Activated CD4-positive, alpha-beta memory T cell treated with anti-CD3 and anti-CD28 coated beads for 36 hours (primary cell): ENCODE measurements around the gene DNMT1. TPM values are rescaled to one million over a fixed set of nuclear protein-coding genes. Genes with fewer than 3 reads are reported as not detected.
A peak's percentile ranks its signal among the peaks of the same experiment; 100 is the strongest.

Source experiments
- CTCF ChIA-PET: fragments of 350-600 bp; sonication (Branson Sonifier 250); formaldehyde crosslinking; loops from one replicate; lab custom pipeline; 2021; ENCODE audit warnings: antibody characterized with exemption, inconsistent platforms; lab: Charles Lee
- POLR2A ChIA-PET: fragments of 350-600 bp; sonication (Branson Sonifier 250); formaldehyde crosslinking; loops from one replicate; lab custom pipeline; 2021; ENCODE audit warnings: antibody characterized with exemption; lab: Charles Lee
- DNase-seq: peaks from one replicate; pipeline ENCODE4 v3.0.0-alpha.2; 2020
- H3K27ac Mint-ChIP-seq: one replicate; pipeline ENCODE4 v1.8.0; 2021; ENCODE audit warnings: mixed read lengths
- H3K27me3 Mint-ChIP-seq: one replicate; pipeline ENCODE4 v1.8.0; 2021; ENCODE audit warnings: mixed read lengths
- H3K36me3 Mint-ChIP-seq: one replicate; pipeline ENCODE4 v1.8.0; 2021; ENCODE audit warnings: mixed read lengths
- H3K4me1 Mint-ChIP-seq: one replicate; pipeline ENCODE4 v1.8.0; 2021; ENCODE audit warnings: low read depth, mixed read lengths
- H3K4me3 Mint-ChIP-seq: one replicate; pipeline ENCODE4 v1.8.0; 2021; ENCODE audit warnings: mild to moderate bottlenecking, mixed read lengths
- H3K9me3 Mint-ChIP-seq: one replicate; pipeline ENCODE4 v1.8.0; 2021; ENCODE audit warnings: mixed read lengths
- intact Hi-C: fragments of 100-400 bp; cut with micrococcal nuclease; formaldehyde crosslinking; loops from one replicate; pipeline ENCODE4 v1.15.1; 2023
- total RNA-seq, 2 experiments: library from RNA; stranded (reverse); gene quantifications; one replicate each; pipeline ENCODE4 v1.2.3, GENCODE V29; 2021

Gene DNMT1
- total RNA-seq, 2 experiments from 2014 or later, result 356 to 357 TPM

GRCh38 chr19:10152100-10152499 lies 42.7 kb downstream of the DNMT1 start:
- H3K27me3 Mint-ChIP-seq, result no peaks in the 10 kb centered on the region
- ChIA-PET POLR2A (no interaction called here), CTCF (no interaction called here)
- H3K4me3 Mint-ChIP-seq, result no peak overlapping the region
- intact Hi-C loops, result no loop called here
- H3K36me3 Mint-ChIP-seq, result peaks cover 69% of the 10 kb centered on the region
- no peaks in the 10 kb centered on the region for H3K9me3 Mint-ChIP-seq
- no peak overlapping the region for H3K27ac Mint-ChIP-seq
- H3K4me1 Mint-ChIP-seq, result no peaks in the 10 kb centered on the region
- no peak for DNase-seq

DNA sequence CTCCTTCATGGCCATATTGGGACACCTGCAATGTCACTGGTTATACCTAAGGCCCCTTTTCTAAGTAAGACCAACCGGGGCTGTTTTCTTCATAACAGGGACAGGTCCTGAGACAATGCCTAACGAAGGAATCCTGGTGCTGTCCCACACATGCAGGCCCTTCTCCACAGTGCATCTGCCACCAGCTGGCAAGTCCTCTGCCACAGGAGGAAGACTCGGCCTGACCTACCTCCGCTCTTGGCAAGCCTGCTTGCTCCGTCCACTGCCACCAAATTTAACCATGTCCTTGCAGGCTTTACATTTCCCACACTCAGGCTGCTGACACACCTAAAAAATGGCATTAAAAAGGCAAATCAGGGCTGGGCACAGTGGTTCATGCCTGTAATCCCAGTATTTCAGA lies 43.2 kb downstream of the DNMT1 start:
- POLR2A ChIA-PET, result no interaction called here
- H3K27ac Mint-ChIP-seq, result no peak overlapping the region
- H3K4me1 Mint-ChIP-seq, result peaks cover under 1% of the 10 kb centered on the region
- no peak for DNase-seq
- no peaks in the 10 kb centered on the region for H3K27me3 Mint-ChIP-seq
- no peak overlapping the region for H3K4me3 Mint-ChIP-seq
- CTCF ChIA-PET, result no interaction called here
- H3K36me3 Mint-ChIP-seq, result peaks cover 68% of the 10 kb centered on the region
- H3K9me3 Mint-ChIP-seq, result no peaks in the 10 kb centered on the region
- intact Hi-C loops, result no loop called here

DNA sequence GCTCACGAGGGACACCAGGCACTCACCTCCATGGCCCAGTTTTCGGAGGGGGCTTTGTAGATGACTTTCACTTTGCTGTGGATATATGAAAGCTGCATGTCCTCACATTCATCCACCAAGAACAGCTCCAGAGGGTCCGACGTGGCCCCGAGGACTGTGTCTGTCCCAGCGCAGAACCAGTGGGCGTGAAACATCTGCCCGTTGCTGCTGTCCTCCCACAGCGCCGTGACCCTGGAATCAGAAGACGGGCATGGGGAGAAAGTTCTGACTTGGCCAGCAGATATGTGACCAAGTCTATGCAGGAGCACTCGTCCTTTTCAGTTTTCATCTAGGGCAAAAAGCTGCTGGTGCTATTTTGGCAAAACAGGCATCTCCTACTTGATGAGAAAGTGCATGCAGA lies 45.3 kb downstream of the DNMT1 start:
- DNase-seq, result no peak
- CTCF ChIA-PET, result no interaction called here
- no peak overlapping the region for H3K27ac Mint-ChIP-seq
- POLR2A ChIA-PET, result interaction anchor here (0.7 kb wide), 1 partner anchor 14 kb away, joined by 3 read pairs; no protein-coding TSS in a partner anchor
- intact Hi-C loops, result no loop called here
- no peaks in the 10 kb centered on the region for H3K27me3 Mint-ChIP-seq
- peaks cover 72% of the 10 kb centered on the region for H3K36me3 Mint-ChIP-seq
- H3K4me3 Mint-ChIP-seq, result no peak overlapping the region
- H3K9me3 Mint-ChIP-seq, result no peaks in the 10 kb centered on the region
- peaks cover 15% of the 10 kb centered on the region for H3K4me1 Mint-ChIP-seq

DNA sequence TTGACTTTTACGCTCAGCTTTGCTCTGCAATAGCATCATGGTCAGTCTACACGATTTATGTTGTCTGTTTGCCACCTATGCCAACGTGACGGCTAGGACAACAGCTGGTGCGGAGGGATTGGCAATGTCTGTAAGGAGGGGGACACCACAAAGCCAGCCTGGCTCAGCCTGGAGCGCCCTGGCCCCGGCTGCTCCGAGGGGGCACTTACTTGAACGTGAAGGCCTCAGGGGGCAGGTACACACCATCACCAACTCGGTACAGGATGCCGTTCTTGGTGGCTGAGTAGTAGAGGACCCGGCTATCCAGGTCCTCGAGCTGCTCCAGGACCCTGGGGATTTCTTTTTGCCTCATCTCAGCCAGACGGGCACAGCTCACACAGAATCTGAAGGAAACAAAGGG lies 48.6 kb downstream of the DNMT1 start:
- intact Hi-C loops, result no loop called here
- peaks cover 44% of the 10 kb centered on the region for H3K4me1 Mint-ChIP-seq
- H3K27ac Mint-ChIP-seq, result peak overlapping the region; percentile 10
- no peaks in the 10 kb centered on the region for H3K9me3 Mint-ChIP-seq
- ChIA-PET POLR2A (no interaction called here), CTCF (interaction anchor here (2.1 kb wide), 1 partner anchor 104 kb away, joined by 7 read pairs; no protein-coding TSS in a partner anchor)
- no peaks in the 10 kb centered on the region for H3K27me3 Mint-ChIP-seq
- peaks cover 68% of the 10 kb centered on the region for H3K36me3 Mint-ChIP-seq
- no peak overlapping the region for H3K4me3 Mint-ChIP-seq
- no peak for DNase-seq

DNA sequence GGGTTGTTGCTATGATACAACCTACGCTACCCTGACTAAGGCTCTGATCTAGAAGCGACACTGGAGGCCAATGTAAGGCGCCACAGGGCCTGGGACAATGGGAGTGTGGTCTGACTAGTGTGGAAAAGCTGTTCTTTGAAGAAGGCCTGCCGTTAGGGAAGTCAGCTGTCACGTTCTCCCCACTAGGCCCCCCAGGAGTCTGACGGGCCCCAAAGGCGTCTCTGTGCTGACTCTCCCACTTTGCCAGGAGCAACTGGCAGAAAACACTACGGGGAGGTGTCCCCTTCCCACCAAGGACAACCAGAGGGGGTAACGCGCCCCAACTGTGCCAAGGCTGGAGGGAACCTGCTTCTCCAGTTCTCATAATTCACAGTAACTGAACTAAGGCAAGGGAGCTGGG lies 49.7 kb downstream of the DNMT1 start:
- Mint-ChIP-seq H3K4me3 (no peak overlapping the region), H3K27ac (peak overlapping the region; percentile 42), H3K9me3 (no peaks in the 10 kb centered on the region), H3K27me3 (no peaks in the 10 kb centered on the region), H3K36me3 (peaks cover 70% of the 10 kb centered on the region), H3K4me1 (peaks cover 44% of the 10 kb centered on the region)
- DNase-seq, result peak; percentile 24
- POLR2A ChIA-PET, result interaction anchor here (0.8 kb wide), 1 partner anchor 105 kb away, joined by 4 read pairs; no protein-coding TSS in a partner anchor
- CTCF ChIA-PET, result interaction anchor here (2.1 kb wide), 1 partner anchor 105 kb away, joined by 7 read pairs; no protein-coding TSS in a partner anchor
- intact Hi-C loops, result no loop called here

GRCh38 chr19:10144361-10144760 lies 50.4 kb downstream of the DNMT1 start:
- H3K36me3 Mint-ChIP-seq, result peaks cover 70% of the 10 kb centered on the region
- H3K27ac Mint-ChIP-seq, result peak overlapping the region; percentile 43
- no peaks in the 10 kb centered on the region for H3K27me3 Mint-ChIP-seq
- intact Hi-C loops, result no loop called here
- POLR2A ChIA-PET, result no interaction called here
- no peak for DNase-seq
- no peaks in the 10 kb centered on the region for H3K9me3 Mint-ChIP-seq
- H3K4me1 Mint-ChIP-seq, result peaks cover 44% of the 10 kb centered on the region
- CTCF ChIA-PET, result interaction anchor here (1.0 to 2.1 kb wide), 2 partner anchors 45 to 105 kb away, joined by 3 to 7 read pairs; no protein-coding TSS in a partner anchor
- no peak overlapping the region for H3K4me3 Mint-ChIP-seq

DNA sequence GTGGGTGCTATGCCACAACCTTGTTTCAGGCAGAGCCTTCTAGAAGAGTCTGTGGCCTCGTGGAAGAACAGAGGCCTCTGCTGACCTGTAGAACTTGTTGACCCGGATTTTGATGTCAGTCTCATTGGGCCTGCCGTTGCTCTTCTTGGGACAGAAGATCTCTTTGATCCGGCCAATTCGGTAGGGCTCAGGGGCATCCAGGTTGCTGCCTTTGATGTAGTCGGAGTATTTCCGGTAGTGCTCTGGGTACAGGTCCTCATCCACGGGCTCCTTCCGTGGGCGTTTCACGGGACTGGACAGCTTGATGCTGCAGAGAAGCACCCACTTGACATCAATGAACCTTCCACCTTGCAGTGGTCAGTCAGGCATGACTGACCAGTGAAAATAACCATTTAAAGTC lies 51.1 kb downstream of the DNMT1 start:
- POLR2A ChIA-PET, result no interaction called here
- peaks cover 44% of the 10 kb centered on the region for H3K4me1 Mint-ChIP-seq
- DNase-seq, result peak; percentile 22
- no peaks in the 10 kb centered on the region for H3K9me3 Mint-ChIP-seq
- no peaks in the 10 kb centered on the region for H3K27me3 Mint-ChIP-seq
- peak overlapping the region; percentile 94 for H3K27ac Mint-ChIP-seq
- CTCF ChIA-PET, result interaction anchor here (0.8 to 2.5 kb wide), 7 partner anchors 44 to 127 kb away, joined by 3 to 13 read pairs (median 3); partner anchors contain the start of gene ICAM1
- no peak overlapping the region for H3K4me3 Mint-ChIP-seq
- intact Hi-C loops, result no loop called here
- peaks cover 70% of the 10 kb centered on the region for H3K36me3 Mint-ChIP-seq

- Mint-ChIP-seq H3K27me3 (no peaks in the 10 kb centered on the region), H3K4me3 (no peak overlapping the region), H3K36me3 (peaks cover 70% of the 10 kb centered on the region), H3K4me1 (peaks cover 44% of the 10 kb centered on the region), H3K9me3 (no peaks in the 10 kb centered on the region), H3K27ac (peak overlapping the region; percentile 94)
- DNase-seq, result peak; percentile 51
- intact Hi-C loops, result no loop called here
- POLR2A ChIA-PET, result no interaction called here
- CTCF ChIA-PET, result interaction anchor here (0.6 to 2.5 kb wide), 12 partner anchors 10 to 212 kb away, joined by 3 to 13 read pairs (median 3); partner anchors contain the start of genes ICAM1 and PPAN
Observed at GRCh38 chr19:10142701-10143375, 51.9 kb downstream of the DNMT1 start.

- Mint-ChIP-seq H3K4me1 (peaks cover 44% of the 10 kb centered on the region), H3K9me3 (no peaks in the 10 kb centered on the region), H3K4me3 (no peak overlapping the region), H3K27ac (peak overlapping the region; percentile 94), H3K27me3 (no peaks in the 10 kb centered on the region), H3K36me3 (peaks cover 71% of the 10 kb centered on the region)
- intact Hi-C loops, result no loop called here
- ChIA-PET CTCF (interaction anchor here (0.9 to 2.5 kb wide), 6 partner anchors 37 to 212 kb away, joined by 3 to 13 read pairs (median 4); partner anchors contain the start of gene ICAM1), POLR2A (no interaction called here)
- DNase-seq, result no peak
Observed at GRCh38 chr19:10141973-10142372, 52.8 kb downstream of the DNMT1 start.

GRCh38 chr19:10141479-10141878 lies 53.3 kb downstream of the DNMT1 start:
- no peaks in the 10 kb centered on the region for H3K27me3 Mint-ChIP-seq
- ChIA-PET POLR2A (no interaction called here), CTCF (interaction anchor here (1.0 to 2.5 kb wide), 3 partner anchors 42 to 117 kb away, joined by 4 to 13 read pairs (median 5); no protein-coding TSS in a partner anchor)
- peaks cover 43% of the 10 kb centered on the region for H3K4me1 Mint-ChIP-seq
- peak overlapping the region; percentile 60 for H3K27ac Mint-ChIP-seq
- DNase-seq, result no peak
- intact Hi-C loops, result no loop called here
- H3K9me3 Mint-ChIP-seq, result no peaks in the 10 kb centered on the region
- H3K36me3 Mint-ChIP-seq, result peaks cover 69% of the 10 kb centered on the region
- H3K4me3 Mint-ChIP-seq, result no peak overlapping the region

DNA sequence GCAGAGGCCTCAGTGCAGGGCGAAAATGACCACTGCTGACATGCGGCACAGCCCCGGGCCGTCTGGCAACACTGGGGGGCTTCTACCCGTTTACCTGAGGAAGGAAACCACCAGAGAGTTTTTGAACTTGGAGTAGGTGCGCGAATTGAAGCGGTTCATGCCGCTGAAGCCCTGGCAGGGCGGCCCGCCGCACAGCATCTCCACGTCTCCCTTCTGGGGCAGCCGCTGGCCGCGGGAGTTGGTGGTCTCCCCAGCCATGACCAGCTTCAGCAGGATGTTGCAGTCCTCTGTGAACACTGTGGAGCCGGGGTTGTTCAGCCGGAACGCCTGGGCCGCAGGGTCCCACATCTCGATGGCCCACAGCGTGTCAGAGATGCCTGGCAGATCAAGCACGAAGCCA lies 54.8 kb downstream of the DNMT1 start:
- Mint-ChIP-seq H3K4me3 (no peak overlapping the region), H3K9me3 (no peaks in the 10 kb centered on the region), H3K36me3 (peaks cover 56% of the 10 kb centered on the region), H3K27me3 (no peaks in the 10 kb centered on the region), H3K4me1 (peaks cover 34% of the 10 kb centered on the region), H3K27ac (no peak overlapping the region)
- intact Hi-C loops, result no loop called here
- DNase-seq, result no peak
- ChIA-PET POLR2A (no interaction called here), CTCF (interaction anchor here (0.6 kb wide), 1 partner anchor 114 kb away, joined by 3 read pairs; no protein-coding TSS in a partner anchor)
